Measurements from ENCODE around the gene IL23R. TPM values are rescaled to one million over a fixed set of nuclear protein-coding genes. Genes with fewer than 3 reads are reported as not detected.

The IL23R gene
- total RNA-seq, 1 experiment from 2014 or later = not detected

DNA sequence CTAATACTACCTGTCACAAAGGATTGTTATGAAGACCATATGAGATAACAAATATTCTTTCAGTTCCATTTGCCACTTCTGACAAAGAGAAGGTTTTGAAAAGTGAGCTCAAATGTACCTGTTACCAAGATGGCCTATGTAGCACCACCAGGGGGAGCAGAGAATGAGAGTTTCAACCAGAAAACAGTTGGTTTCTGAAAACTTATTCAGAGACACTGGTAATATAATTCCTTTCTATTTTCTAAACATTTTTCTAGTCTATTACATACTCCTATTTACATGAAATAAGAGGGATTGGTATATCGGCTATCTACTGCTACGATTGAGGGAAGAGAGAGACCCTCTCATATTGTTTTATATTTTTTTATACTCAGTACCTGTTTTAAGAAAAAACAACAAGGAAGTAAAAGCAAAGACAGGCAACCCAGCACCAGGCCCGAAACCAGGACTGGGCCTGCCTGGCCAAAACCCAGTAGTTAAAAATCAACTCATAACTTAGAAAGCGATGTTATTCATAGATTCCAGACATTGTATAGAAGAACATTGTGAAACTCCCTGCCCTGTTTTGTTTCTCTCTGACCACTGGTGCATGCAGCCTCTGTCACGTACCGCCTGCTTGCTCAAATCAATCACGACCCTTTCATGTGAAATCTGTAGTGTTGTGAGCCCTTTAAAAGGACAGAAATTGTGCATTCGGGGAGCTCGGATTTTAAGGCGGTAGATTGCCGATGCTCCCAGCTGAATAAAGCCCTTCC lies 48.3 kb downstream of the IL23R start:
- ChIA-PET POLR2A (interaction anchor here (0.5 to 0.8 kb wide), 2 partner anchors 19 to 290 kb away, joined by 3 to 6 read pairs; partner anchors contain the start of gene DNAI4), CTCF (interaction anchor here (0.6 to 5.9 kb wide), 18 partner anchors 9 to 450 kb away, joined by 3 to 94 read pairs (median 4); partner anchors contain the start of gene SLC35D1), RAD21 (ENCODE audit: low non-redundant PET in 1 of 2, low total read pairs in 2 of 2, uncharacterized antibody in 2 of 2, unreplicated experiment in 2 of 2) (interaction anchor here in 1 of 2 experiments (1.9 to 3.1 kb wide), 2 partner anchors 219 to 286 kb away, joined by 7 to 11 read pairs; no protein-coding TSS in a partner anchor)
- Histone ChIP-seq H3K79me2 (ENCODE audit: insufficient read depth, low read length) (no peaks in the 10 kb centered on the region), H3K36me3 (ENCODE audit: control insufficient read depth in 1 of 2, insufficient read depth in 2 of 2, low read length in 2 of 2) (no peaks in the 10 kb centered on the region), H3K27me3 (ENCODE audit: insufficient read depth, low read length) (no peaks in the 10 kb centered on the region), H3K4me2 (ENCODE audit: low read length) (no peak overlapping the region), H3K4me1 (ENCODE audit: control insufficient read depth in 1 of 2, insufficient read depth in 2 of 2, low read length in 2 of 2) (no peaks in the 10 kb centered on the region), H3K9me3 (ENCODE audit: control insufficient read depth in 1 of 2, insufficient read depth in 1 of 2, low read depth in 1 of 2, low read length in 2 of 2) (no peaks in the 10 kb centered on the region), H4K20me1 (ENCODE audit: insufficient read depth) (no peaks in the 10 kb centered on the region), H3K9ac (ENCODE audit: low read length) (no peak overlapping the region), H2AFZ (ENCODE audit: low read depth, low read length, poor library complexity, severe bottlenecking) (no peak overlapping the region), H3K4me3 (replicated peaks in 1 of 2; ENCODE audit: low read depth in 1 of 2, low read length in 2 of 2) (no peak overlapping the region), H3K27ac (ENCODE audit: low read depth, low read length) (no peak overlapping the region), H3K9me2 (ENCODE audit: insufficient read depth) (no peaks in the 10 kb centered on the region)
- DNase-seq (ENCODE audit: low read depth, low spot score) (peak; percentile 19), ATAC-seq (peak; percentile 65)
- no TSS peak for BruUV-seq (replicated peaks)
- intact Hi-C loops (cut with micrococcal nuclease) = loop anchor here (1.0 to 2.0 kb wide), 2 partner anchors 218 to 286 kb away; no protein-coding TSS in a partner anchor
- TF ChIP-seq, protein P1, sequence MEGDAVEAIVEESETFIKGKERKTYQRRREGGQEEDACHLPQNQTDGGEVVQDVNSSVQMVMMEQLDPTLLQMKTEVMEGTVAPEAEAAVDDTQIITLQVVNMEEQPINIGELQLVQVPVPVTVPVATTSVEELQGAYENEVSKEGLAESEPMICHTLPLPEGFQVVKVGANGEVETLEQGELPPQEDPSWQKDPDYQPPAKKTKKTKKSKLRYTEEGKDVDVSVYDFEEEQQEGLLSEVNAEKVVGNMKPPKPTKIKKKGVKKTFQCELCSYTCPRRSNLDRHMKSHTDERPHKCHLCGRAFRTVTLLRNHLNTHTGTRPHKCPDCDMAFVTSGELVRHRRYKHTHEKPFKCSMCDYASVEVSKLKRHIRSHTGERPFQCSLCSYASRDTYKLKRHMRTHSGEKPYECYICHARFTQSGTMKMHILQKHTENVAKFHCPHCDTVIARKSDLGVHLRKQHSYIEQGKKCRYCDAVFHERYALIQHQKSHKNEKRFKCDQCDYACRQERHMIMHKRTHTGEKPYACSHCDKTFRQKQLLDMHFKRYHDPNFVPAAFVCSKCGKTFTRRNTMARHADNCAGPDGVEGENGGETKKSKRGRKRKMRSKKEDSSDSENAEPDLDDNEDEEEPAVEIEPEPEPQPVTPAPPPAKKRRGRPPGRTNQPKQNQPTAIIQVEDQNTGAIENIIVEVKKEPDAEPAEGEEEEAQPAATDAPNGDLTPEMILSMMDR (IDR thresholded peaks at IDR 0.05 in 2 of 3, conservative IDR thresholded peaks at IDR 0.05 in 1 of 3; ENCODE audit: borderline replicate concordance in 1 of 3, insufficient read depth in 1 of 3, low read depth in 2 of 3, low read length in 2 of 3) = peak; percentile 53 to 74 (median 74); a peak in 5 of 6 replicates
- no peak for TF ChIP-seq ZFX (IDR thresholded peaks at IDR 0.05)
- TF ChIP-seq RAD21 (IDR thresholded peaks at IDR 0.05; ENCODE audit: low read depth) = peak; percentile 50
- TF ChIP-seq CBX3 (IDR thresholded peaks at IDR 0.05; ENCODE audit: low read depth) = 0 out of 2 replicates have a peak, but pooled peaks have one; percentile 18
- TF ChIP-seq SRF (IDR thresholded peaks at IDR 0.05; ENCODE audit: low read depth) = no peak

DNA sequence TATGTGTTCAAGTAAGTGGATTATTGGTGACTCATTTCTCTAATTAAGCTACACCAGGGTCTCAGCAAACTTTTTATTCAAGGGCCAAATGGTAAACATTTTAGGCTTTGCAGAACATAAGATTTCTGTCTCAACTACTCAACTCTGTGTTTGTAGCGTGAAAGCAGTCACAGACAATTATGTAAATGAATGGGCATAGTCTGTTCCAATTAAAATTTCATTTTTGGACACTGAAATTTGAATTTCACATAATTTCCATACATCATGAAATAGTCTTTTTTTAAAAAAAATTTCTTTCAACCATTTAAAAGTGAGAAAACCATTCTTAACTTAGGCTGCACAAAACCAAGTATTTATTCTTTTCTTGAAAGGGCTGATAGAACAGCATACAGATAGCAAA lies 50.1 kb downstream of the IL23R start:
- H3K4me2 ChIP-seq (ENCODE audit: low read length) = no peak overlapping the region
- H3K4me3 ChIP-seq (replicated peaks in 1 of 2; ENCODE audit: low read depth in 1 of 2, low read length in 2 of 2) = no peak overlapping the region
- no peaks in the 10 kb centered on the region for H3K4me1 ChIP-seq (ENCODE audit: control insufficient read depth in 1 of 2, insufficient read depth in 2 of 2, low read length in 2 of 2)
- CTCF ChIA-PET = interaction anchor here (1.6 to 5.9 kb wide), 2 partner anchors 280 to 285 kb away, joined by 3 to 94 read pairs; no protein-coding TSS in a partner anchor
- no peaks in the 10 kb centered on the region for H3K9me3 ChIP-seq (ENCODE audit: control insufficient read depth in 1 of 2, insufficient read depth in 1 of 2, low read depth in 1 of 2, low read length in 2 of 2)
- no peaks in the 10 kb centered on the region for H3K9me2 ChIP-seq (ENCODE audit: insufficient read depth)
- DNase-seq (ENCODE audit: low read depth, low spot score) = no peak
- H2AFZ ChIP-seq (ENCODE audit: low read depth, low read length, poor library complexity, severe bottlenecking) = no peak overlapping the region
- ATAC-seq = no peak
- no peaks in the 10 kb centered on the region for H4K20me1 ChIP-seq (ENCODE audit: insufficient read depth)
- RAD21 ChIA-PET (ENCODE audit: low non-redundant PET in 1 of 2, low total read pairs in 2 of 2, uncharacterized antibody in 2 of 2, unreplicated experiment in 2 of 2) = no interaction called here
- no peaks in the 10 kb centered on the region for H3K79me2 ChIP-seq (ENCODE audit: insufficient read depth, low read length)
- H3K27ac ChIP-seq (ENCODE audit: low read depth, low read length) = no peak overlapping the region
- BruUV-seq (replicated peaks) = no TSS peak
- intact Hi-C loops (cut with micrococcal nuclease) = no loop called here
- POLR2A ChIA-PET = no interaction called here
- no peaks in the 10 kb centered on the region for H3K36me3 ChIP-seq (ENCODE audit: control insufficient read depth in 1 of 2, insufficient read depth in 2 of 2, low read length in 2 of 2)
- H3K27me3 ChIP-seq (ENCODE audit: insufficient read depth, low read length) = no peaks in the 10 kb centered on the region
- no peak overlapping the region for H3K9ac ChIP-seq (ENCODE audit: low read length)
- no peak for TF ChIP-seq YY1 (IDR thresholded peaks at IDR 0.05; ENCODE audit: extremely low read depth, insufficient replicate concordance, low read depth, low read length)
- TF ChIP-seq, protein P2, sequence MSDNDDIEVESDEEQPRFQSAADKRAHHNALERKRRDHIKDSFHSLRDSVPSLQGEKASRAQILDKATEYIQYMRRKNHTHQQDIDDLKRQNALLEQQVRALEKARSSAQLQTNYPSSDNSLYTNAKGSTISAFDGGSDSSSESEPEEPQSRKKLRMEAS (IDR thresholded peaks at IDR 0.05) = no peak
- no peak for TF ChIP-seq EZH2phosphoT487 (IDR thresholded peaks at IDR 0.05; ENCODE audit: borderline replicate concordance)
- no peak for TF ChIP-seq CBX3 (IDR thresholded peaks at IDR 0.05; ENCODE audit: low read depth)
- no peak for TF ChIP-seq ZFX (IDR thresholded peaks at IDR 0.05)
- TF ChIP-seq EGR1 (IDR thresholded peaks at IDR 0.05; ENCODE audit: low read depth) = no peak
- no peak for TF ChIP-seq SIN3A (IDR thresholded peaks at IDR 0.05; ENCODE audit: low read depth)
- no peak for TF ChIP-seq TCF7L2 (IDR thresholded peaks at IDR 0.05; ENCODE audit: borderline replicate concordance, extremely low read depth, insufficient read depth, insufficient read length)
- TF ChIP-seq, protein P3, sequence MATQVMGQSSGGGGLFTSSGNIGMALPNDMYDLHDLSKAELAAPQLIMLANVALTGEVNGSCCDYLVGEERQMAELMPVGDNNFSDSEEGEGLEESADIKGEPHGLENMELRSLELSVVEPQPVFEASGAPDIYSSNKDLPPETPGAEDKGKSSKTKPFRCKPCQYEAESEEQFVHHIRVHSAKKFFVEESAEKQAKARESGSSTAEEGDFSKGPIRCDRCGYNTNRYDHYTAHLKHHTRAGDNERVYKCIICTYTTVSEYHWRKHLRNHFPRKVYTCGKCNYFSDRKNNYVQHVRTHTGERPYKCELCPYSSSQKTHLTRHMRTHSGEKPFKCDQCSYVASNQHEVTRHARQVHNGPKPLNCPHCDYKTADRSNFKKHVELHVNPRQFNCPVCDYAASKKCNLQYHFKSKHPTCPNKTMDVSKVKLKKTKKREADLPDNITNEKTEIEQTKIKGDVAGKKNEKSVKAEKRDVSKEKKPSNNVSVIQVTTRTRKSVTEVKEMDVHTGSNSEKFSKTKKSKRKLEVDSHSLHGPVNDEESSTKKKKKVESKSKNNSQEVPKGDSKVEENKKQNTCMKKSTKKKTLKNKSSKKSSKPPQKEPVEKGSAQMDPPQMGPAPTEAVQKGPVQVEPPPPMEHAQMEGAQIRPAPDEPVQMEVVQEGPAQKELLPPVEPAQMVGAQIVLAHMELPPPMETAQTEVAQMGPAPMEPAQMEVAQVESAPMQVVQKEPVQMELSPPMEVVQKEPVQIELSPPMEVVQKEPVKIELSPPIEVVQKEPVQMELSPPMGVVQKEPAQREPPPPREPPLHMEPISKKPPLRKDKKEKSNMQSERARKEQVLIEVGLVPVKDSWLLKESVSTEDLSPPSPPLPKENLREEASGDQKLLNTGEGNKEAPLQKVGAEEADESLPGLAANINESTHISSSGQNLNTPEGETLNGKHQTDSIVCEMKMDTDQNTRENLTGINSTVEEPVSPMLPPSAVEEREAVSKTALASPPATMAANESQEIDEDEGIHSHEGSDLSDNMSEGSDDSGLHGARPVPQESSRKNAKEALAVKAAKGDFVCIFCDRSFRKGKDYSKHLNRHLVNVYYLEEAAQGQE (IDR thresholded peaks at IDR 0.05; ENCODE audit: low read depth) = no peak
- no peak for TF ChIP-seq ELF1 (IDR thresholded peaks at IDR 0.05; ENCODE audit: borderline replicate concordance, low read depth)

Measured in HCT116 (cell line).